C4-2B (cell line): ENCODE results near the gene XPNPEP1.

ENCODE experiments used
- H3K27ac ChIP-seq: fragments of 450-650 bp; 2 replicates; pipeline ENCODE4 v1.5.1; 2017
- ZFX ChIP-seq: fragments of 450-650 bp; IDR thresholded peaks from 2 replicates; pipeline ENCODE4 v1.6.1; 2017
- TF ChIP-seq, protein P1 (sequence below): fragments of 450-650 bp; conservative IDR thresholded peaks from 2 replicates; pipeline ENCODE4 v1.5.1; 2017; ENCODE audit warnings: mild to moderate bottlenecking

XPNPEP1 gene

GRCh38 chr10:109915566-109915965, 7.7 kb downstream of the XPNPEP1 start:
- no peak for TF ChIP-seq ZFX
- no peak overlapping the region for H3K27ac ChIP-seq

DNA sequence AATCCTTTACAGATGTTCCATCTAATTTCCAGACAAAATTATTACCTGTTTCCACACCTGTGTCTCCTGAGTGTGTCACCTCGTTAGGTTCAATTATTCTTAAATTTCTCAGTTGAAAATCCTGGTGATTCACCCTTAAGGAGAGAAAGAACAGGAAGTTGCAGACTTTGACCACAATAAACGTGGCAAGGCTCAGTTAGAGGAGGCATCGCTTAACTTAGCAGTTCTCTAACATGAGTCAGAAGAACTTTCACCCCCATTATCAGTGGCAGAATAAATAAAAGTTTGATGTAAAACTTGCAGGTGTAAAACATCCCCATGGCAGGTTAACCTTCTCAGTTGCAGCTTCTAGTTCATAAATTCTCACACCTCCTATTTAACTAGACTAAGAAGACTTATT, 8.3 kb downstream of the XPNPEP1 start:
- no peak overlapping the region for H3K27ac ChIP-seq
- TF ChIP-seq, protein P1, sequence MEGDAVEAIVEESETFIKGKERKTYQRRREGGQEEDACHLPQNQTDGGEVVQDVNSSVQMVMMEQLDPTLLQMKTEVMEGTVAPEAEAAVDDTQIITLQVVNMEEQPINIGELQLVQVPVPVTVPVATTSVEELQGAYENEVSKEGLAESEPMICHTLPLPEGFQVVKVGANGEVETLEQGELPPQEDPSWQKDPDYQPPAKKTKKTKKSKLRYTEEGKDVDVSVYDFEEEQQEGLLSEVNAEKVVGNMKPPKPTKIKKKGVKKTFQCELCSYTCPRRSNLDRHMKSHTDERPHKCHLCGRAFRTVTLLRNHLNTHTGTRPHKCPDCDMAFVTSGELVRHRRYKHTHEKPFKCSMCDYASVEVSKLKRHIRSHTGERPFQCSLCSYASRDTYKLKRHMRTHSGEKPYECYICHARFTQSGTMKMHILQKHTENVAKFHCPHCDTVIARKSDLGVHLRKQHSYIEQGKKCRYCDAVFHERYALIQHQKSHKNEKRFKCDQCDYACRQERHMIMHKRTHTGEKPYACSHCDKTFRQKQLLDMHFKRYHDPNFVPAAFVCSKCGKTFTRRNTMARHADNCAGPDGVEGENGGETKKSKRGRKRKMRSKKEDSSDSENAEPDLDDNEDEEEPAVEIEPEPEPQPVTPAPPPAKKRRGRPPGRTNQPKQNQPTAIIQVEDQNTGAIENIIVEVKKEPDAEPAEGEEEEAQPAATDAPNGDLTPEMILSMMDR, result no peak
- no peak for TF ChIP-seq ZFX

DNA sequence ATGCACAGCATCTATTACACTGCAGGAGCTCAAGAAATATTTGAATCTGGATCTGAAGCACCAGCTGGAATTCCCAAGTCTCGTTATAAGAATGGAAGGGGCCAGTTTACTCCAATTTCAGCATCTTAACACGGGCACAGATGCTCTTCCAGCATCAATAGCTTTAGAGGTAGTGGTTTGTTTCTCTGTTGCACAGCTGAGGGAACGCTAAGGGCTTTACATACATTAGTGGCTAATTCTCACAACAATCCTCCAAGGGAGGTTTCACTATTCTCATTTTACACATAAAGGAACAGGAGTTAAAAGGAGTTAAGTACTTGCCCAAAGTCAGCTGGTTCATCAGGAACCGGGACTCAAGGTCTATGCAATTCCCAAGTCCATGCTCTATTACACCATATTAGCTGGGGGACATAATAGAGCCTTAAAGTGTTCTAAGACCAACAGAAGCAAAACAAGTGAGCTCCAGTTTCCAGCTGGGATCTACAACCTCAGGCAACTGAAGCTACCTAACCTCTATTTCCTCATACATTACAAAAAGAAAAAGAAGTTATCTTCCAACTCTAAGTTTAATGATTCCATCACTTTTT, 9.9 kb downstream of the XPNPEP1 start:
- H3K27ac ChIP-seq, result no peak overlapping the region

GRCh38 chr10:109912335-109913281, 10.7 kb downstream of the XPNPEP1 start:
- no peak overlapping the region for H3K27ac ChIP-seq
- TF ChIP-seq, protein P1, result no peak
- TF ChIP-seq ZFX, result no peak

More for the DNA sequence above, 9.9 kb downstream of the XPNPEP1 start:
- TF ChIP-seq ZFX, result no peak
- TF ChIP-seq, protein P1, result no peak

DNA sequence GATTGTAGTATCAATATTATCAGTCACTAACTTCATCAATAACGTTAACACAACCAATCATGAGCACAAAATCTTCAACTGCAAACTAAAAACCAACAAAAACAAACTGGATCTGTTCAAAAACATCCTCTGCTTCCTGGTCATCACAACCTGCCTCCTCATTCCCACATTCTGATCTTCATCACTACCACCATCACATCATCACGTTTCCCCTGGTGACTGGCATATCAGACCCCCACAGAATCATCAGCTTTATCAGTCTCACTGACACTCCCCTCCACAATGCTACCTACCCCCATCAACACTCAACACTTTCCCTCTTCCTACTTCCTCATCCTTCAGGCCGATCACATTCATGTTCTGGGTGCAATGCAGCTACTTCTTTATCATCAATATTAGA, 11.4 kb downstream of the XPNPEP1 start:
- TF ChIP-seq, protein P1, result no peak
- TF ChIP-seq ZFX, result no peak
- H3K27ac ChIP-seq, result no peak overlapping the region

- no peak overlapping the region for H3K27ac ChIP-seq
Measured at GRCh38 chr10:109906316-109906715, 17.0 kb downstream of the XPNPEP1 start.

DNA sequence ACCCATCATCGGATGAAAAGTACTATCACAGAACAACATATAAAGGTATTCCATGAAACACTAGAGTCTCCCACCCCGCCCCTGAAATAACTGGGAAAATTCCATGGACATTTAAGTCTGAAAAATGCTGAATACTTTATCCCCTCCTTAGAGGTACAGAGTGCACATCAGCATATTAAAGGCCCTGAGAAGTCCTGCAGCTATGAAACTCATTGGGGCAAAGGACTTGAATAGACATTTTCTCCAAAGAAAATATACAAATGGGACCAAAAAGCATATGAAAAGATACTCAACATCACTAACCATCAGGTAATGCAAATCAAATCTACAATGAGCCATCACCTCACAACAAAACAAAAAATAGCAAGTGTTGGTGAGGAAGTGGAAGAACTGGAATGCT, 18.9 kb downstream of the XPNPEP1 start:
- H3K27ac ChIP-seq, result no peak overlapping the region
- no peak for TF ChIP-seq ZFX
- TF ChIP-seq, protein P1, result no peak

More at GRCh38 chr10:109906316-109906715, 17.0 kb downstream of the XPNPEP1 start:
- TF ChIP-seq, protein P1, result no peak
- no peak for TF ChIP-seq ZFX
